GM19463 (cell line): ENCODE data around the gene CYGB.
"Not testable (repeated sequence)": the region's sequence is repeated elsewhere in the genome, so short reads cannot be mapped to it uniquely, and the experiment has no call there.

ENCODE experiments used
- ATAC-seq: cut with Tn5 transposase; IDR thresholded peaks from one replicate; pipeline ENCODE4 v1.9.1; 2021; ENCODE audit warnings: mild to moderate bottlenecking, moderate library complexity; ENCODE audit not compliant: unreplicated experiment

The CYGB gene

GRCh38 chr17:76524598-76525512 is 12.7 kb downstream of the CYGB start:
- ATAC-seq, result no peak

- no peak for ATAC-seq
Observed at GRCh38 chr17:76523084-76524037, 14.1 kb downstream of the CYGB start.

GRCh38 chr17:76521683-76522082 is 15.8 kb downstream of the CYGB start:
- ATAC-seq, result not testable (repeated sequence)

- no peak for ATAC-seq
Observed at GRCh38 chr17:76521262-76521661, 16.2 kb downstream of the CYGB start.

GRCh38 chr17:76519048-76519966 is 18.2 kb downstream of the CYGB start:
- no peak for ATAC-seq

- ATAC-seq, result no peak
Observed at GRCh38 chr17:76517638-76518038, 19.9 kb downstream of the CYGB start.

GRCh38 chr17:76515274-76515949 is 22.1 kb downstream of the CYGB start:
- peak; percentile 53 for ATAC-seq

- ATAC-seq, result not testable (repeated sequence)
Observed at GRCh38 chr17:76514355-76514754, 23.2 kb downstream of the CYGB start.

GRCh38 chr17:76513306-76513692 is 24.2 kb downstream of the CYGB start:
- ATAC-seq, result no peak

GRCh38 chr17:76512366-76513305 is 24.9 kb downstream of the CYGB start:
- ATAC-seq, result no peak

- ATAC-seq, result no peak
Observed at GRCh38 chr17:76511668-76512365, 25.7 kb downstream of the CYGB start.

- ATAC-seq, result no peak
Observed at GRCh38 chr17:76510831-76511244, 26.7 kb downstream of the CYGB start.

- ATAC-seq, result not testable (repeated sequence)
Observed at GRCh38 chr17:76508472-76509063, 28.9 kb downstream of the CYGB start.

- no peak for ATAC-seq
Observed at GRCh38 chr17:76506408-76507345, 30.8 kb downstream of the CYGB start.

- ATAC-seq, result no peak
Observed at GRCh38 chr17:76504117-76504516, 33.4 kb downstream of the CYGB start.

- no peak for ATAC-seq
Observed at GRCh38 chr17:76502341-76503211, 34.9 kb downstream of the CYGB start.
